ENCODE measurements around the gene SLC1A7. TPM values are rescaled to one million over a fixed set of nuclear protein-coding genes. Genes with fewer than 3 reads are reported as not detected.
A peak's percentile ranks its signal among the peaks of the same experiment; 100 is the strongest.

SLC1A7 gene
- total and polyA plus RNA-seq, 2 of the 13 experiments (the other 11 are each of a cell fraction or from before 2014, with no cell fraction given): 0.04 to 2.0 TPM

DNA sequence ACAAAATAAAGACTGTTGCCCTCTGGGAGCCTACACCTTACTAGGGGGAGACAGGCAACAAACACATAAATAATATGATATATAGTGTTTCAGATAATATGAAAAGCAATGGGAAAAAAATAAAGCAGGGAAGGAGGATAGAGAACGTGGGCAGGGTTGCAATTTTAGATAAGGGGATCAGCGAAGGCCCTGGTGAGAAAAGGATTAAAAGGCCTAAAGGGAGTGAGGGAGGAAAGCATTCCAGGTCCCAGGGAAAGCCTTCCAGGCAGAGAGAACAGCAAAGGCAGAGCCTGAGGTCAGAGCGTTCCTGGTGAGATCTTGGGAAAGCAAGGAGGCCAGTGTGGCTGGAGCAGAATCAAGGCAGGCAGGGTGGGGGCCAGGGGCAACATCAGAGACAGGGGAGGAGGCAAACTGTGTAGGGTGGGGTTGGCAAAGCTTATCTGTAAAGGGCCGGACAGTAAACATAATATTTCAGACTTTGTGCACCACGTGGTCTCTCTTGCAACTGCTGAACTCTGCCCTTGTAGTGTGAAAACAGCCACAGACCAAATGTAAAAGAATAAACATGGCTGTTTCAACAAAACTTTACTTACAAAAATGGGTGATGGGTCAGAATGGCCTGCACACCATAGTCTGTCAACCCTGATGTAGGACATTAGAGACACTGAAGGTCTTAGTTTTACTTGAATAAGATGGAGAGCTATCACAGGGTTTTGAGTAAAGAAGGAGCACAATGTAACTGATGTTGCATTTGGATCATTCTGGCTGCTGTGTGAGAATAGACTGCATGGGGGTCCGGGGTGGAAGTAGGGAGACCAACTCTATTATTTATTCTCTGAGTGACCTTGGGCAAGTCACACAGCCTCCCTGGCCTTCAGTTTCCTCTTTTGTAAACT lies 40.9 kb upstream of the SLC1A7 start (continued):
- TF ChIP-seq, protein P1, sequence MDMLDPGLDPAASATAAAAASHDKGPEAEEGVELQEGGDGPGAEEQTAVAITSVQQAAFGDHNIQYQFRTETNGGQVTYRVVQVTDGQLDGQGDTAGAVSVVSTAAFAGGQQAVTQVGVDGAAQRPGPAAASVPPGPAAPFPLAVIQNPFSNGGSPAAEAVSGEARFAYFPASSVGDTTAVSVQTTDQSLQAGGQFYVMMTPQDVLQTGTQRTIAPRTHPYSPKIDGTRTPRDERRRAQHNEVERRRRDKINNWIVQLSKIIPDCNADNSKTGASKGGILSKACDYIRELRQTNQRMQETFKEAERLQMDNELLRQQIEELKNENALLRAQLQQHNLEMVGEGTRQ (IDR thresholded peaks at IDR 0.05; ENCODE audit: low read depth, low read length): peak; percentile 91
- TF ChIP-seq, protein P1 (CRISPR knock-in tag; IDR thresholded peaks at IDR 0.05; ENCODE audit: borderline replicate concordance): peak; percentile 95; the same call in 1 of the 2 replicates
- TF ChIP-seq, protein P2, sequence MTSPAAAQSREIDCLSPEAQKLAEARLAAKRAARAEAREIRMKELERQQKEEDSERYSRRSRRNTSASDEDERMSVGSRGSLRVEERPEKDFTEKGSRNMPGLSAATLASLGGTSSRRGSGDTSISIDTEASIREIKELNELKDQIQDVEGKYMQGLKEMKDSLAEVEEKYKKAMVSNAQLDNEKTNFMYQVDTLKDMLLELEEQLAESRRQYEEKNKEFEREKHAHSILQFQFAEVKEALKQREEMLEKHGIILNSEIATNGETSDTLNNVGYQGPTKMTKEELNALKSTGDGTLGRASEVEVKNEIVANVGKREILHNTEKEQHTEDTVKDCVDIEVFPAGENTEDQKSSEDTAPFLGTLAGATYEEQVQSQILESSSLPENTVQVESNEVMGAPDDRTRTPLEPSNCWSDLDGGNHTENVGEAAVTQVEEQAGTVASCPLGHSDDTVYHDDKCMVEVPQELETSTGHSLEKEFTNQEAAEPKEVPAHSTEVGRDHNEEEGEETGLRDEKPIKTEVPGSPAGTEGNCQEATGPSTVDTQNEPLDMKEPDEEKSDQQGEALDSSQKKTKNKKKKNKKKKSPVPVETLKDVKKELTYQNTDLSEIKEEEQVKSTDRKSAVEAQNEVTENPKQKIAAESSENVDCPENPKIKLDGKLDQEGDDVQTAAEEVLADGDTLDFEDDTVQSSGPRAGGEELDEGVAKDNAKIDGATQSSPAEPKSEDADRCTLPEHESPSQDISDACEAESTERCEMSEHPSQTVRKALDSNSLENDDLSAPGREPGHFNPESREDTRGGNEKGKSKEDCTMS (CRISPR knock-in tag; conservative IDR thresholded peaks at IDR 0.05): no peak
- TF ChIP-seq MED13 (CRISPR knock-in tag; IDR thresholded peaks at IDR 0.05) (peak; percentile 76; the same call in 1 of the 2 replicates), ZNF329 (CRISPR knock-in tag; IDR thresholded peaks at IDR 0.05; ENCODE audit: low read depth) (no peak), CEBPG (CRISPR knock-in tag; IDR thresholded peaks at IDR 0.05) (peak; percentile 86), KDM2A (CRISPR knock-in tag; IDR thresholded peaks at IDR 0.05; ENCODE audit: borderline replicate concordance, low read depth) (peak; percentile 26; the same call in 1 of the 2 replicates), ZNF468 (CRISPR knock-in tag; IDR thresholded peaks at IDR 0.05) (no peak), PHF8 (CRISPR knock-in tag; IDR thresholded peaks at IDR 0.05) (peak; percentile 37; the same call in 1 of the 2 replicates), MTF2 (CRISPR knock-in tag; IDR thresholded peaks at IDR 0.05; ENCODE audit: borderline replicate concordance) (no peak), ZNF598 (CRISPR knock-in tag; IDR thresholded peaks at IDR 0.05; ENCODE audit: borderline replicate concordance) (no peak), FLYWCH1 (CRISPR knock-in tag; IDR thresholded peaks at IDR 0.05) (no peak), ZC3H13 (CRISPR knock-in tag; IDR thresholded peaks at IDR 0.05) (no peak), ZNF850 (CRISPR knock-in tag; conservative IDR thresholded peaks at IDR 0.05) (no peak), NCOA1 (CRISPR knock-in tag; IDR thresholded peaks at IDR 0.05) (peak; percentile 96), PHF20 (CRISPR knock-in tag; IDR thresholded peaks at IDR 0.05) (0 out of 2 replicates have a peak, but pooled peaks have one; percentile 28)
- TF ChIP-seq, protein P3, sequence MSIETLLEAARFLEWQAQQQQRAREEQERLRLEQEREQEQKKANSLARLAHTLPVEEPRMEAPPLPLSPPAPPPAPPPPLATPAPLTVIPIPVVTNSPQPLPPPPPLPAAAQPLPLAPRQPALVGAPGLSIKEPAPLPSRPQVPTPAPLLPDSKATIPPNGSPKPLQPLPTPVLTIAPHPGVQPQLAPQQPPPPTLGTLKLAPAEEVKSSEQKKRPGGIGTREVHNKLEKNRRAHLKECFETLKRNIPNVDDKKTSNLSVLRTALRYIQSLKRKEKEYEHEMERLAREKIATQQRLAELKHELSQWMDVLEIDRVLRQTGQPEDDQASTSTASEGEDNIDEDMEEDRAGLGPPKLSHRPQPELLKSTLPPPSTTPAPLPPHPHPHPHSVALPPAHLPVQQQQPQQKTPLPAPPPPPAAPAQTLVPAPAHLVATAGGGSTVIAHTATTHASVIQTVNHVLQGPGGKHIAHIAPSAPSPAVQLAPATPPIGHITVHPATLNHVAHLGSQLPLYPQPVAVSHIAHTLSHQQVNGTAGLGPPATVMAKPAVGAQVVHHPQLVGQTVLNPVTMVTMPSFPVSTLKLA (IDR thresholded peaks at IDR 0.05): peak; percentile 86
- TF ChIP-seq, protein P4, sequence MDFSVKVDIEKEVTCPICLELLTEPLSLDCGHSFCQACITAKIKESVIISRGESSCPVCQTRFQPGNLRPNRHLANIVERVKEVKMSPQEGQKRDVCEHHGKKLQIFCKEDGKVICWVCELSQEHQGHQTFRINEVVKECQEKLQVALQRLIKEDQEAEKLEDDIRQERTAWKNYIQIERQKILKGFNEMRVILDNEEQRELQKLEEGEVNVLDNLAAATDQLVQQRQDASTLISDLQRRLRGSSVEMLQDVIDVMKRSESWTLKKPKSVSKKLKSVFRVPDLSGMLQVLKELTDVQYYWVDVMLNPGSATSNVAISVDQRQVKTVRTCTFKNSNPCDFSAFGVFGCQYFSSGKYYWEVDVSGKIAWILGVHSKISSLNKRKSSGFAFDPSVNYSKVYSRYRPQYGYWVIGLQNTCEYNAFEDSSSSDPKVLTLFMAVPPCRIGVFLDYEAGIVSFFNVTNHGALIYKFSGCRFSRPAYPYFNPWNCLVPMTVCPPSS (IDR thresholded peaks at IDR 0.05): no peak
- TF ChIP-seq, protein P5, sequence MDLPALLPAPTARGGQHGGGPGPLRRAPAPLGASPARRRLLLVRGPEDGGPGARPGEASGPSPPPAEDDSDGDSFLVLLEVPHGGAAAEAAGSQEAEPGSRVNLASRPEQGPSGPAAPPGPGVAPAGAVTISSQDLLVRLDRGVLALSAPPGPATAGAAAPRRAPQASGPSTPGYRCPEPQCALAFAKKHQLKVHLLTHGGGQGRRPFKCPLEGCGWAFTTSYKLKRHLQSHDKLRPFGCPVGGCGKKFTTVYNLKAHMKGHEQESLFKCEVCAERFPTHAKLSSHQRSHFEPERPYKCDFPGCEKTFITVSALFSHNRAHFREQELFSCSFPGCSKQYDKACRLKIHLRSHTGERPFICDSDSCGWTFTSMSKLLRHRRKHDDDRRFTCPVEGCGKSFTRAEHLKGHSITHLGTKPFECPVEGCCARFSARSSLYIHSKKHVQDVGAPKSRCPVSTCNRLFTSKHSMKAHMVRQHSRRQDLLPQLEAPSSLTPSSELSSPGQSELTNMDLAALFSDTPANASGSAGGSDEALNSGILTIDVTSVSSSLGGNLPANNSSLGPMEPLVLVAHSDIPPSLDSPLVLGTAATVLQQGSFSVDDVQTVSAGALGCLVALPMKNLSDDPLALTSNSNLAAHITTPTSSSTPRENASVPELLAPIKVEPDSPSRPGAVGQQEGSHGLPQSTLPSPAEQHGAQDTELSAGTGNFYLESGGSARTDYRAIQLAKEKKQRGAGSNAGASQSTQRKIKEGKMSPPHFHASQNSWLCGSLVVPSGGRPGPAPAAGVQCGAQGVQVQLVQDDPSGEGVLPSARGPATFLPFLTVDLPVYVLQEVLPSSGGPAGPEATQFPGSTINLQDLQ (CRISPR knock-in tag; IDR thresholded peaks at IDR 0.05): no peak

Data from HepG2 (cell line).